ENCODE results near the gene CCDC201.

CCDC201 gene

GRCh38 chr7:45894665-45895062, 21.8 kb upstream of the CCDC201 start:
- no peak for TF ChIP-seq Cebpa-rat (IDR thresholded peaks at IDR 0.05)
- Histone ChIP-seq H3K27ac (no peak overlapping the region), H3K9me3 (no peaks in the 10 kb centered on the region), H3K4me1 (no peaks in the 10 kb centered on the region), H3K36me3 (no peaks in the 10 kb centered on the region), H3K27me3 (peaks cover 11% of the 10 kb centered on the region), H4K20me1 (no peaks in the 10 kb centered on the region), H3K4me3 (no peak overlapping the region), H3K9ac (no peak overlapping the region), H3K4me2 (no peak overlapping the region)

- Histone ChIP-seq H3K4me3 (no peak overlapping the region), H4K20me1 (no peaks in the 10 kb centered on the region), H3K27me3 (peaks cover 16% of the 10 kb centered on the region), H3K27ac (no peak overlapping the region), H3K4me2 (no peak overlapping the region), H3K4me1 (no peaks in the 10 kb centered on the region), H3K9me3 (no peaks in the 10 kb centered on the region), H3K36me3 (no peaks in the 10 kb centered on the region), H3K9ac (no peak overlapping the region)
- no peak for TF ChIP-seq Cebpa-rat (IDR thresholded peaks at IDR 0.05)
These were observed 21.2 kb upstream of the CCDC201 start for GRCh38 chr7:45893996-45894664.

GRCh38 chr7:45893374-45893995, 20.6 kb upstream of the CCDC201 start:
- no peaks in the 10 kb centered on the region for H3K36me3 ChIP-seq
- H3K4me2 ChIP-seq, result no peak overlapping the region
- no peak overlapping the region for H3K4me3 ChIP-seq
- H3K27me3 ChIP-seq, result peaks cover 23% of the 10 kb centered on the region
- H3K9ac ChIP-seq, result no peak overlapping the region
- H3K4me1 ChIP-seq, result no peaks in the 10 kb centered on the region
- H3K9me3 ChIP-seq, result no peaks in the 10 kb centered on the region
- H4K20me1 ChIP-seq, result no peaks in the 10 kb centered on the region
- TF ChIP-seq Cebpa-rat (IDR thresholded peaks at IDR 0.05), result no peak
- H3K27ac ChIP-seq, result no peak overlapping the region

- Histone ChIP-seq H3K4me3 (no peak overlapping the region), H3K27me3 (peaks cover 32% of the 10 kb centered on the region)
These were observed 19.6 kb upstream of the CCDC201 start for GRCh38 chr7:45892407-45893035.

GRCh38 chr7:45891462-45892402, 18.9 kb upstream of the CCDC201 start:
- TF ChIP-seq Cebpa-rat (IDR thresholded peaks at IDR 0.05), result no peak
- Histone ChIP-seq H3K27me3 (peaks cover 38% of the 10 kb centered on the region), H3K9me3 (no peaks in the 10 kb centered on the region), H3K4me1 (no peaks in the 10 kb centered on the region), H3K27ac (no peak overlapping the region), H3K9ac (no peak overlapping the region), H4K20me1 (no peaks in the 10 kb centered on the region), H3K4me3 (no peak overlapping the region), H3K4me2 (no peak overlapping the region), H3K36me3 (no peaks in the 10 kb centered on the region)

More at GRCh38 chr7:45892407-45893035, 19.6 kb upstream of the CCDC201 start:
- no peak overlapping the region for H3K4me2 ChIP-seq
- TF ChIP-seq Cebpa-rat (IDR thresholded peaks at IDR 0.05), result no peak
- no peaks in the 10 kb centered on the region for H3K9me3 ChIP-seq
- H3K27ac ChIP-seq, result no peak overlapping the region
- H3K4me1 ChIP-seq, result no peaks in the 10 kb centered on the region
- no peak overlapping the region for H3K9ac ChIP-seq
- no peaks in the 10 kb centered on the region for H4K20me1 ChIP-seq
- no peaks in the 10 kb centered on the region for H3K36me3 ChIP-seq

- no peaks in the 10 kb centered on the region for H4K20me1 ChIP-seq
- peaks cover 38% of the 10 kb centered on the region for H3K27me3 ChIP-seq
- H3K36me3 ChIP-seq, result no peaks in the 10 kb centered on the region
- TF ChIP-seq Cebpa-rat (IDR thresholded peaks at IDR 0.05), result no peak
- no peak overlapping the region for H3K4me3 ChIP-seq
- no peak overlapping the region for H3K27ac ChIP-seq
- H3K9ac ChIP-seq, result no peak overlapping the region
- H3K4me2 ChIP-seq, result no peak overlapping the region
- no peaks in the 10 kb centered on the region for H3K4me1 ChIP-seq
- no peaks in the 10 kb centered on the region for H3K9me3 ChIP-seq
These were observed 18.1 kb upstream of the CCDC201 start for GRCh38 chr7:45890902-45891461.

- H3K36me3 ChIP-seq, result no peaks in the 10 kb centered on the region
- no peak overlapping the region for H3K4me3 ChIP-seq
- H3K27me3 ChIP-seq, result peaks cover 38% of the 10 kb centered on the region
- no peak overlapping the region for H3K9ac ChIP-seq
- no peak for TF ChIP-seq Cebpa-rat (IDR thresholded peaks at IDR 0.05)
- H3K4me2 ChIP-seq, result no peak overlapping the region
- H3K4me1 ChIP-seq, result no peaks in the 10 kb centered on the region
- no peak overlapping the region for H3K27ac ChIP-seq
- H3K9me3 ChIP-seq, result no peaks in the 10 kb centered on the region
- H4K20me1 ChIP-seq, result no peaks in the 10 kb centered on the region
These were observed 17.4 kb upstream of the CCDC201 start for GRCh38 chr7:45890125-45890901.

- Histone ChIP-seq H3K27me3 (peaks cover 38% of the 10 kb centered on the region), H3K36me3 (no peaks in the 10 kb centered on the region), H3K27ac (no peak overlapping the region), H3K4me1 (no peaks in the 10 kb centered on the region), H3K9ac (no peak overlapping the region), H3K9me3 (no peaks in the 10 kb centered on the region), H4K20me1 (no peaks in the 10 kb centered on the region), H3K4me2 (no peak overlapping the region), H3K4me3 (no peak overlapping the region)
- no peak for TF ChIP-seq Cebpa-rat (IDR thresholded peaks at IDR 0.05)
These were observed 16.6 kb upstream of the CCDC201 start for GRCh38 chr7:45889367-45890067.

Measured in BLaER1 (cell line).